ENCODE results near the gene RABGAP1L.
"Not testable (repeated sequence)": the region's sequence is repeated elsewhere in the genome, so short reads cannot be mapped to it uniquely, and the experiment has no call there.

Gene RABGAP1L

GRCh38 chr1:174322202-174322862 lies 163.0 kb downstream of the RABGAP1L start:
- no peak overlapping the region for H3K4me3 ChIP-seq (ENCODE audit: low read depth, low read length)
- CTCF ChIA-PET: no interaction called here
- POLR2A ChIA-PET: no interaction called here
- TF ChIP-seq CTCF (IDR thresholded peaks at IDR 0.05; ENCODE audit: insufficient read depth, low read length, missing control alignments): no peak
- DNase-seq (ENCODE audit: low read depth, low spot score): no peak

- DNase-seq (ENCODE audit: low read depth, low spot score): no peak
- CTCF ChIA-PET: no interaction called here
- no peak for TF ChIP-seq CTCF (IDR thresholded peaks at IDR 0.05; ENCODE audit: insufficient read depth, low read length, missing control alignments)
- POLR2A ChIA-PET: no interaction called here
- no peak overlapping the region for H3K4me3 ChIP-seq (ENCODE audit: low read depth, low read length)
Measured at GRCh38 chr1:174324493-174324892, 165.2 kb downstream of the RABGAP1L start.

GRCh38 chr1:174324939-174325338 lies 165.6 kb downstream of the RABGAP1L start:
- H3K4me3 ChIP-seq (ENCODE audit: low read depth, low read length): no peak overlapping the region
- ChIA-PET CTCF (no interaction called here), POLR2A (no interaction called here)
- no peak for TF ChIP-seq CTCF (IDR thresholded peaks at IDR 0.05; ENCODE audit: insufficient read depth, low read length, missing control alignments)
- no peak for DNase-seq (ENCODE audit: low read depth, low spot score)

GRCh38 chr1:174326278-174326677 lies 167.0 kb downstream of the RABGAP1L start:
- CTCF ChIA-PET: no interaction called here

GRCh38 chr1:174333437-174333836 lies 174.1 kb downstream of the RABGAP1L start:
- ChIA-PET POLR2A (no interaction called here), CTCF (no interaction called here)
- no peak for DNase-seq (ENCODE audit: low read depth, low spot score)
- no peak for TF ChIP-seq CTCF (IDR thresholded peaks at IDR 0.05; ENCODE audit: insufficient read depth, low read length, missing control alignments)
- H3K4me3 ChIP-seq (ENCODE audit: low read depth, low read length): no peak overlapping the region

More at GRCh38 chr1:174326278-174326677, 167.0 kb downstream of the RABGAP1L start:
- DNase-seq (ENCODE audit: low read depth, low spot score): no peak
- TF ChIP-seq CTCF (IDR thresholded peaks at IDR 0.05; ENCODE audit: insufficient read depth, low read length, missing control alignments): no peak
- POLR2A ChIA-PET: no interaction called here
- H3K4me3 ChIP-seq (ENCODE audit: low read depth, low read length): no peak overlapping the region

GRCh38 chr1:174337000-174337681 lies 177.8 kb downstream of the RABGAP1L start:
- CTCF ChIA-PET: no interaction called here
- POLR2A ChIA-PET: no interaction called here
- no peak for TF ChIP-seq CTCF (IDR thresholded peaks at IDR 0.05; ENCODE audit: insufficient read depth, low read length, missing control alignments)
- no peak for DNase-seq (ENCODE audit: low read depth, low spot score)
- H3K4me3 ChIP-seq (ENCODE audit: low read depth, low read length): no peak overlapping the region

- H3K4me3 ChIP-seq (ENCODE audit: low read depth, low read length); CTCF ChIA-PET; DNase-seq (ENCODE audit: low read depth, low spot score); POLR2A ChIA-PET: not testable (repeated sequence)
Measured at GRCh38 chr1:174340404-174340803, 181.1 kb downstream of the RABGAP1L start.
